SU-DHL-6 (cell line): ENCODE results near the gene DCLK3.

Experiments
- CTCF ChIP-seq: fragments of 200-600 bp; sonication (generic); IDR thresholded peaks from one replicate; pipeline ENCODE4 v1.5.1; 2017; ENCODE audit warnings: antibody characterized with exemption, mild to moderate bottlenecking, low read length, moderate library complexity; ENCODE audit not compliant: insufficient read depth, poor library complexity, severe bottlenecking
- EZH2phosphoT487 ChIP-seq: fragments of 200-600 bp; sonication (generic), shearing (Covaris generic); conservative IDR thresholded peaks from 2 replicates; pipeline ENCODE4 v1.6.1; 2018; ENCODE audit warnings: mild to moderate bottlenecking, antibody characterized with exemption, low read length, moderate library complexity, mixed read lengths

GRCh38 chr3:36697229-36698001 lies 66.9 kb downstream of the DCLK3 start:
- TF ChIP-seq CTCF: no peak
- no peak for TF ChIP-seq EZH2phosphoT487
